H1 (cell line): ENCODE data around the gene TRMT2B. TPM values are rescaled to one million over a fixed set of nuclear protein-coding genes. Genes with fewer than 3 reads are reported as not detected.

ENCODE experiments used
- EGR1 ChIP-seq: IDR thresholded peaks from 2 replicates; pipeline ENCODE4 v1.6.1; 2011; ENCODE audit warnings: low read depth, low read length, borderline replicate concordance
- EP300 ChIP-seq, 2 experiments: IDR thresholded peaks; 1 replicate in 1 of 2; 2 replicates in 1 of 2; pipeline ENCODE4 v1.6.1; 2011 to 2012; ENCODE audit warnings: low read depth in 2 of 2, low read length in 2 of 2, mild to moderate bottlenecking in 2 of 2, borderline replicate concordance in 1 of 2, inconsistent platforms in 1 of 2, moderate library complexity in 1 of 2
- HDAC6 ChIP-seq: IDR thresholded peaks from one replicate; pipeline ENCODE4 v1.7.1; 2012; ENCODE audit warnings: low read depth, mild to moderate bottlenecking, inconsistent platforms, low read length, moderate library complexity
- NANOG ChIP-seq: IDR thresholded peaks from 2 replicates; pipeline ENCODE4 v1.6.1; 2011; ENCODE audit warnings: low read length, low read depth, mild to moderate bottlenecking, inconsistent platforms; ENCODE audit not compliant: insufficient read depth, poor library complexity, severe bottlenecking
- polyA plus RNA-seq, 7 experiments: library from polyadenylated mRNA; depleted of rRNA in 3 of 7; stranded (reverse) in 5 of 7; unstranded in 2 of 7; fragments of >200 nt in 5 of 7; fragments of 200-250 nt in 2 of 7; gene quantifications; 1 replicate in 5 of 7; 2 replicates in 1 of 7; 4 replicates in 1 of 7; pipeline versions ENCODE4 v1.2.1 to v1.2.3, GENCODE V29; 2011 to 2013; ENCODE audit warnings: missing spikeins in 2 of 7, mixed read lengths in 2 of 7
- total RNA-seq: library from RNA; stranded (reverse); fragmentation: NEBNext Ultra II Directional; extraction: Animal tissue kit (Norgen Biotek cat#: 25700); gene quantifications from 2 replicates; pipeline ENCODE4 v1.2.1, GENCODE V29; 2021
- TF ChIP-seq, protein P1 (sequence below): fragments of 300-600 bp; sonication (generic); IDR thresholded peaks from 2 replicates; pipeline ENCODE4 v1.7.1; 2012; ENCODE audit warnings: low read length, moderate library complexity, mild to moderate bottlenecking, inconsistent platforms; ENCODE audit not compliant: insufficient replicate concordance

Gene TRMT2B
- total and polyA plus RNA-seq, 2 of the 8 experiments (the other 6 are each of a cell fraction or from before 2014, with no cell fraction given): 12.1 to 12.4 TPM

DNA sequence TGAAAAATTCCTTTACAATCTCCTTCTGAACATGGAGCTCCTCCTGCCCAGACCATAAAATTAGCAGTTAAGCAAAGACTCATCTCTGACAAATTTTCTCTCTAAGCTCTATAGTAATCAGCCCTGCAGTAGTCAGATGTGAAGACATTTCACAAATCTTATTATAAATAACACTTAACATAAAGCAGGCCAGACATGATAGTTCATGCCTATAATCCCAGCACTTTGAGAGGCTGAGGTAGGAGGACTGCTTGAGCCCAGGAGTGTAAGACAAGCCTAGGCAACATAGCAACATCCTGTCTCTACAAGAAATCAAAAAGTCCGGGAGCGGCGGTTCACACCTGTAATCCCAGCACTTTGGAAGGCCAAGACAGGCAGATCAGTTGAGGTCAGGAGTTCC is 29.9 kb downstream of the TRMT2B start (continued):
- TF ChIP-seq EP300 (IDR thresholded peaks at IDR 0.05; ENCODE audit: borderline replicate concordance in 1 of 2, low read depth in 2 of 2, low read length in 2 of 2) (no peak), NANOG (no peak), EGR1 (no peak), HDAC6 (no peak)
- TF ChIP-seq, protein P1, sequence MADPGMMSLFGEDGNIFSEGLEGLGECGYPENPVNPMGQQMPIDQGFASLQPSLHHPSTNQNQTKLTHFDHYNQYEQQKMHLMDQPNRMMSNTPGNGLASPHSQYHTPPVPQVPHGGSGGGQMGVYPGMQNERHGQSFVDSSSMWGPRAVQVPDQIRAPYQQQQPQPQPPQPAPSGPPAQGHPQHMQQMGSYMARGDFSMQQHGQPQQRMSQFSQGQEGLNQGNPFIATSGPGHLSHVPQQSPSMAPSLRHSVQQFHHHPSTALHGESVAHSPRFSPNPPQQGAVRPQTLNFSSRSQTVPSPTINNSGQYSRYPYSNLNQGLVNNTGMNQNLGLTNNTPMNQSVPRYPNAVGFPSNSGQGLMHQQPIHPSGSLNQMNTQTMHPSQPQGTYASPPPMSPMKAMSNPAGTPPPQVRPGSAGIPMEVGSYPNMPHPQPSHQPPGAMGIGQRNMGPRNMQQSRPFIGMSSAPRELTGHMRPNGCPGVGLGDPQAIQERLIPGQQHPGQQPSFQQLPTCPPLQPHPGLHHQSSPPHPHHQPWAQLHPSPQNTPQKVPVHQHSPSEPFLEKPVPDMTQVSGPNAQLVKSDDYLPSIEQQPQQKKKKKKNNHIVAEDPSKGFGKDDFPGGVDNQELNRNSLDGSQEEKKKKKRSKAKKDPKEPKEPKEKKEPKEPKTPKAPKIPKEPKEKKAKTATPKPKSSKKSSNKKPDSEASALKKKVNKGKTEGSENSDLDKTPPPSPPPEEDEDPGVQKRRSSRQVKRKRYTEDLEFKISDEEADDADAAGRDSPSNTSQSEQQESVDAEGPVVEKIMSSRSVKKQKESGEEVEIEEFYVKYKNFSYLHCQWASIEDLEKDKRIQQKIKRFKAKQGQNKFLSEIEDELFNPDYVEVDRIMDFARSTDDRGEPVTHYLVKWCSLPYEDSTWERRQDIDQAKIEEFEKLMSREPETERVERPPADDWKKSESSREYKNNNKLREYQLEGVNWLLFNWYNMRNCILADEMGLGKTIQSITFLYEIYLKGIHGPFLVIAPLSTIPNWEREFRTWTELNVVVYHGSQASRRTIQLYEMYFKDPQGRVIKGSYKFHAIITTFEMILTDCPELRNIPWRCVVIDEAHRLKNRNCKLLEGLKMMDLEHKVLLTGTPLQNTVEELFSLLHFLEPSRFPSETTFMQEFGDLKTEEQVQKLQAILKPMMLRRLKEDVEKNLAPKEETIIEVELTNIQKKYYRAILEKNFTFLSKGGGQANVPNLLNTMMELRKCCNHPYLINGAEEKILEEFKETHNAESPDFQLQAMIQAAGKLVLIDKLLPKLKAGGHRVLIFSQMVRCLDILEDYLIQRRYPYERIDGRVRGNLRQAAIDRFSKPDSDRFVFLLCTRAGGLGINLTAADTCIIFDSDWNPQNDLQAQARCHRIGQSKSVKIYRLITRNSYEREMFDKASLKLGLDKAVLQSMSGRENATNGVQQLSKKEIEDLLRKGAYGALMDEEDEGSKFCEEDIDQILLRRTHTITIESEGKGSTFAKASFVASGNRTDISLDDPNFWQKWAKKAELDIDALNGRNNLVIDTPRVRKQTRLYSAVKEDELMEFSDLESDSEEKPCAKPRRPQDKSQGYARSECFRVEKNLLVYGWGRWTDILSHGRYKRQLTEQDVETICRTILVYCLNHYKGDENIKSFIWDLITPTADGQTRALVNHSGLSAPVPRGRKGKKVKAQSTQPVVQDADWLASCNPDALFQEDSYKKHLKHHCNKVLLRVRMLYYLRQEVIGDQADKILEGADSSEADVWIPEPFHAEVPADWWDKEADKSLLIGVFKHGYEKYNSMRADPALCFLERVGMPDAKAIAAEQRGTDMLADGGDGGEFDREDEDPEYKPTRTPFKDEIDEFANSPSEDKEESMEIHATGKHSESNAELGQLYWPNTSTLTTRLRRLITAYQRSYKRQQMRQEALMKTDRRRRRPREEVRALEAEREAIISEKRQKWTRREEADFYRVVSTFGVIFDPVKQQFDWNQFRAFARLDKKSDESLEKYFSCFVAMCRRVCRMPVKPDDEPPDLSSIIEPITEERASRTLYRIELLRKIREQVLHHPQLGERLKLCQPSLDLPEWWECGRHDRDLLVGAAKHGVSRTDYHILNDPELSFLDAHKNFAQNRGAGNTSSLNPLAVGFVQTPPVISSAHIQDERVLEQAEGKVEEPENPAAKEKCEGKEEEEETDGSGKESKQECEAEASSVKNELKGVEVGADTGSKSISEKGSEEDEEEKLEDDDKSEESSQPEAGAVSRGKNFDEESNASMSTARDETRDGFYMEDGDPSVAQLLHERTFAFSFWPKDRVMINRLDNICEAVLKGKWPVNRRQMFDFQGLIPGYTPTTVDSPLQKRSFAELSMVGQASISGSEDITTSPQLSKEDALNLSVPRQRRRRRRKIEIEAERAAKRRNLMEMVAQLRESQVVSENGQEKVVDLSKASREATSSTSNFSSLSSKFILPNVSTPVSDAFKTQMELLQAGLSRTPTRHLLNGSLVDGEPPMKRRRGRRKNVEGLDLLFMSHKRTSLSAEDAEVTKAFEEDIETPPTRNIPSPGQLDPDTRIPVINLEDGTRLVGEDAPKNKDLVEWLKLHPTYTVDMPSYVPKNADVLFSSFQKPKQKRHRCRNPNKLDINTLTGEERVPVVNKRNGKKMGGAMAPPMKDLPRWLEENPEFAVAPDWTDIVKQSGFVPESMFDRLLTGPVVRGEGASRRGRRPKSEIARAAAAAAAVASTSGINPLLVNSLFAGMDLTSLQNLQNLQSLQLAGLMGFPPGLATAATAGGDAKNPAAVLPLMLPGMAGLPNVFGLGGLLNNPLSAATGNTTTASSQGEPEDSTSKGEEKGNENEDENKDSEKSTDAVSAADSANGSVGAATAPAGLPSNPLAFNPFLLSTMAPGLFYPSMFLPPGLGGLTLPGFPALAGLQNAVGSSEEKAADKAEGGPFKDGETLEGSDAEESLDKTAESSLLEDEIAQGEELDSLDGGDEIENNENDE: no peak
